Loucy (cell line): ENCODE measurements around the gene YEATS4.

Experiments used
- CTCF ChIP-seq: fragments of 200-600 bp; sonication (generic); conservative IDR thresholded peaks from 2 replicates; pipeline ENCODE4 v1.5.1; 2014; ENCODE audit warnings: mild to moderate bottlenecking, antibody characterized with exemption, low read length
- EZH2phosphoT487 ChIP-seq: fragments of 200-600 bp; IDR thresholded peaks from 2 replicates; pipeline ENCODE4 v1.6.1; 2018; ENCODE audit warnings: antibody characterized with exemption, mild to moderate bottlenecking, moderate library complexity, borderline replicate concordance

- TF ChIP-seq CTCF (no peak), EZH2phosphoT487 (no peak)
Measured at GRCh38 chr12:69421548-69421947, 62.0 kb downstream of the YEATS4 start.
